Left lung (tissue), 10 donors: ENCODE data around the gene SULT1C4. TPM values are rescaled to one million over a fixed set of nuclear protein-coding genes. Genes with fewer than 3 reads are reported as not detected.

Experiments used
- ATAC-seq: fragments of 200-7000 bp; cut with Tn5 transposase; one replicate; pipeline ENCODE4 v1.9.1; 2020; ENCODE audit warnings: moderate library complexity
- DNase-seq, 4 donors: peaks; one replicate each; pipeline ENCODE4 v3.0.0-alpha.2; 2013 to 2020
- H3K27ac ChIP-seq, 2 donors: fragments of 200-600 bp; sonication (generic) in 1 of 2; one replicate each; pipeline versions ENCODE4 v1.5.0 to v1.8.0; 2020 to 2021
- H3K27me3 ChIP-seq, 2 donors: fragments of 200-600 bp; sonication (generic) in 1 of 2; one replicate each; pipeline versions ENCODE4 v1.5.0 to v1.8.0; 2020 to 2021
- H3K36me3 ChIP-seq, 2 donors: fragments of 200-600 bp; sonication (generic) in 1 of 2; one replicate each; pipeline versions ENCODE4 v1.5.0 to v1.8.0; 2020 to 2021
- H3K4me1 ChIP-seq, 2 donors: fragments of 200-600 bp; one replicate each; pipeline ENCODE4 v1.8.0; 2021
- H3K4me3 ChIP-seq, 2 donors: fragments of 200-600 bp; sonication (generic) in 1 of 2; one replicate each; pipeline versions ENCODE4 v1.5.0 to v1.8.0; 2020 to 2021; ENCODE audit warnings: mild to moderate bottlenecking in 1 of 2
- H3K9me3 ChIP-seq, 2 donors: fragments of 200-600 bp; sonication (generic) in 1 of 2; one replicate each; pipeline versions ENCODE4 v1.5.0 to v1.8.0; 2020 to 2021
- intact Hi-C, 2 donors: fragments of 100-400 bp; cut with DNase I; formaldehyde crosslinking; loops; one replicate each; pipeline versions ENCODE4 v1.11.2 to v1.14.2; 2022
- polyA plus RNA-seq, 6 donors: library from polyadenylated mRNA; unstranded; fragments of 120-200 nt; gene quantifications; one replicate each; pipeline ENCODE4 v1.2.1, GENCODE V29; 2013; ENCODE audit not compliant: insufficient read length in 6 of 6
- total RNA-seq, 2 donors: library from RNA; stranded (reverse); fragmentation: NEBNext Ultra II Directional; extraction: Animal tissue kit (Norgen Biotek cat#: 25700); gene quantifications; one replicate each; pipeline ENCODE4 v1.2.1, GENCODE V29; 2021
- TF ChIP-seq, protein P1 (sequence below), 2 donors: fragments of 200-600 bp; sonication (generic) in 1 of 2; IDR thresholded peaks; one replicate each; pipeline versions ENCODE4 v1.5.0 to v1.8.0; 2021; ENCODE audit warnings: antibody characterized with exemption in 2 of 2
- donor health status: DM: no; HTN: yes; CAD: no.
- donor health status: DM: no; HTN: no; CAD: no.

SULT1C4 gene
- total and polyA plus RNA-seq, 8 donors, result 3.6 to 91.4 (median 63.5) TPM

DNA sequence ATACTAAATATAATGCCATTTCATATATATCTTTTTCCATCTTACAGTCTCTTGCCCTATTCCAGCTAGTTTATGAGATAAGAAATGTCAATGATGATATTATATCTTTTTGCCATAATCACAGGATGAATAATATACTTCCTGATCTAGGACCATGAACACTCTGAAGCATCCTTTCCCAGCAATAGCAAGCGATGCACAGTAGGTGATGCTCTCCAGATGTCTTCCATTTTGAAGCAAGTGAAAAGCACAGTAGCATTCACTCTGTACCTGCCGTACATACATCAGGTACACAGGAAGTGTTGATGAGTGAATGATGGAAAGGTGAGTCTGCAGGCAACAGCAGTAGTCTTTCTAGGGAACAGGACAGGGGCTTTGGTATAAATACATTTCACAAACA is 8.6 kb upstream of the SULT1C4 start:
- Histone ChIP-seq H3K27me3 (no peaks in the 10 kb centered on the region), H3K4me3 (no peak overlapping the region), H3K36me3 (no peaks in the 10 kb centered on the region), H3K4me1 (no peaks in the 10 kb centered on the region), H3K27ac (no peak overlapping the region), H3K9me3 (peaks cover 0 to 7% of the 10 kb centered on the region in 2 donors)
- DNase-seq (no peak), ATAC-seq (no peak)
- TF ChIP-seq, protein P1, sequence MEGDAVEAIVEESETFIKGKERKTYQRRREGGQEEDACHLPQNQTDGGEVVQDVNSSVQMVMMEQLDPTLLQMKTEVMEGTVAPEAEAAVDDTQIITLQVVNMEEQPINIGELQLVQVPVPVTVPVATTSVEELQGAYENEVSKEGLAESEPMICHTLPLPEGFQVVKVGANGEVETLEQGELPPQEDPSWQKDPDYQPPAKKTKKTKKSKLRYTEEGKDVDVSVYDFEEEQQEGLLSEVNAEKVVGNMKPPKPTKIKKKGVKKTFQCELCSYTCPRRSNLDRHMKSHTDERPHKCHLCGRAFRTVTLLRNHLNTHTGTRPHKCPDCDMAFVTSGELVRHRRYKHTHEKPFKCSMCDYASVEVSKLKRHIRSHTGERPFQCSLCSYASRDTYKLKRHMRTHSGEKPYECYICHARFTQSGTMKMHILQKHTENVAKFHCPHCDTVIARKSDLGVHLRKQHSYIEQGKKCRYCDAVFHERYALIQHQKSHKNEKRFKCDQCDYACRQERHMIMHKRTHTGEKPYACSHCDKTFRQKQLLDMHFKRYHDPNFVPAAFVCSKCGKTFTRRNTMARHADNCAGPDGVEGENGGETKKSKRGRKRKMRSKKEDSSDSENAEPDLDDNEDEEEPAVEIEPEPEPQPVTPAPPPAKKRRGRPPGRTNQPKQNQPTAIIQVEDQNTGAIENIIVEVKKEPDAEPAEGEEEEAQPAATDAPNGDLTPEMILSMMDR (IDR thresholded peaks at IDR 0.05), result no peak
- intact Hi-C loops, result no loop called here

DNA sequence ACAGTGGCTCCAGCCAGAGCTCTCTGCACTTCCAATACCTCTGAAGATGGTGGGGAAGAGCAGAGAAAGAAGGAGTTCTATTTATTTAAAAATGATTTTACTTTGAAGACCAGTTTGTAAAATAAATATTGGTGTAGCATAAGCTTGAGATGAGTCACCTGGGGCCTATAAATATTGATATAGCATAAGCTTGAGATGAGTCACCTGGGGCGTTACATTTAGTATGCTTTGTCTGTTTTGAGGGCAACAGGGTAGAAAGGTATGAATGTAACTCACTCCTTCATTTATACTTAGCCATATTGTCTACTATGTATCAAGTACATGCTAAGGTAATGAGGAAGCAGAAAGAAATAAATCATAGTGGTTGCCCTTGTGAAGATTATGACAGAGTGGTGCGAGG is 7.7 kb upstream of the SULT1C4 start:
- Histone ChIP-seq H3K27me3 (no peaks in the 10 kb centered on the region), H3K4me3 (no peak overlapping the region), H3K4me1 (no peaks in the 10 kb centered on the region), H3K9me3 (peaks cover 0 to 3% of the 10 kb centered on the region in 2 donors), H3K36me3 (no peaks in the 10 kb centered on the region), H3K27ac (no peak overlapping the region)
- DNase-seq (no peak), ATAC-seq (no peak)
- intact Hi-C loops, result no loop called here
- TF ChIP-seq, protein P1 (IDR thresholded peaks at IDR 0.05), result no peak

DNA sequence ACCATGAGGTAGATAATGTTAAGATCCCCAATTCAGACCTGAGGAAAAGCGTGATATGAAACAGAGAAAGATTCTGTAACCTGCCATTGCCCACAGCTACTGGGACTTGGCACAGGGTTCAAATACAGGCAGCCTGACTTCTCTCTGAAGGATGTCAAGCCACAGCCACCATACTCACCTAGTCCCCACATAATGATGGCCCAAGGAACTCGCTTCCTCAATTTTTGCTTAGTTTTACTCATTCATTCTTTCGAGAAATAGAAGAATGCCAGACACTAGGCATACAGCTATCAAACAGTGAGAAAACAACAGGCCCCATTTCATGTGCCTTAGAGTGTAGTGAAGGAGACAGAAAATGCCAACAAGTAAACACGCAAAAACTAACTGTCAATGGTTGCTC is 980 bp upstream of the SULT1C4 start:
- H3K4me1 ChIP-seq, result peaks cover 2 to 14% of the 10 kb centered on the region in 2 donors
- intact Hi-C loops, result no loop called here

DNA sequence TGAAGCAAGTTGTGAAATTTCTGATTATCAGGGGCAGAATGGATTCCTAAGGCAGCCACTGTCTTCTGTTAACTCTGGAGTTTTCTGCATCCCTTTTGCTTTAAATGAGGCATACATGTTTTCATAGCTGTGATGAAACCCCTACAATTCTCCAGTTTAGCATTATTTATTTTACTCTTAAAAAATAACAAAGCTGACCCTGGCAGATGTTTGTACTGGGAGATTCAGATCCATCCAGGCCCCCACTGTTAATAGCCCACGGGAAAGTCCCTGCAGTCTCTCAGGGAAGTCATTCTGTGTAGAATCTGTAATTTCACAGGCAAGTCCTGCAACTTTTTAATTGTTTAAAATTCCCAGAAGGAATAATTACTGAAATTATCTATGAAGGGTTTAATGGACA is 353 bp upstream of the SULT1C4 start:
- H3K27me3 ChIP-seq, result no peaks in the 10 kb centered on the region
- intact Hi-C loops, result no loop called here

More for the DNA sequence above, 980 bp upstream of the SULT1C4 start:
- H3K36me3 ChIP-seq, result no peaks in the 10 kb centered on the region
- DNase-seq (no peak), ATAC-seq (no peak)
- H3K9me3 ChIP-seq, result no peaks in the 10 kb centered on the region
- no peak overlapping the region for H3K4me3 ChIP-seq
- H3K27me3 ChIP-seq, result no peaks in the 10 kb centered on the region
- TF ChIP-seq, protein P1 (IDR thresholded peaks at IDR 0.05), result no peak
- H3K27ac ChIP-seq, result peak overlapping the region; percentile 74

DNA sequence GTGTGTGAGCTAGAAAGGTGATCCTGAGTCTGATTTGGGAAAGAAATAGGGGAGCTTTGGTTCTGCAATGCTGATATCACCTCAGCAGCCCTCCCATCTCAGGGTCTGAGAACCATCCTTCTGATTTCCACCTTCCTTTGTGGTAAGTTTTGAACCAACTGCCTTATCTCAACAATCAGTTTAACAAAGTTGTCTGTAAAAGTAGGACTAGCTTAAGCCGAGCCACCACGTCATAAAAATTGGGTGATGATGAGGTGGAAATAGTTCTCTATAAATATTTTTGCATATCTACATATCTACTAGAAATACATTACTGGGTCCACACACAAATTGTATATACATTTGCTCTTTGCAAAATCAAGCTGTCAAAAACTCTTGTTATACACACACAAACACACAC is 1.1 kb downstream of the SULT1C4 start:
- Histone ChIP-seq H3K36me3 (peaks cover 0 to 4% of the 10 kb centered on the region in 2 donors), H3K4me1 (peaks cover 2 to 14% of the 10 kb centered on the region in 2 donors), H3K27me3 (no peaks in the 10 kb centered on the region), H3K27ac (peak overlapping the region in 1 of 2 donors; percentile 74), H3K9me3 (no peaks in the 10 kb centered on the region), H3K4me3 (peak overlapping the region; percentile 16 to 34)
- DNase-seq (peak in 2 of 4 donors; percentile 22 to 27), ATAC-seq (no peak)
- intact Hi-C loops, result no loop called here
- TF ChIP-seq, protein P1 (IDR thresholded peaks at IDR 0.05), result no peak

More for the DNA sequence above, 353 bp upstream of the SULT1C4 start:
- Histone ChIP-seq H3K4me3 (peak overlapping the region; percentile 16 to 34), H3K9me3 (no peaks in the 10 kb centered on the region), H3K4me1 (peaks cover 2 to 14% of the 10 kb centered on the region in 2 donors), H3K36me3 (no peaks in the 10 kb centered on the region), H3K27ac (peak overlapping the region; percentile 74)
- DNase-seq, result no peak
- peak; percentile 32 for ATAC-seq
- TF ChIP-seq, protein P1 (IDR thresholded peaks at IDR 0.05), result no peak
